GM23248 (cell line): ENCODE data around the gene OPCML. TPM values are rescaled to one million over a fixed set of nuclear protein-coding genes. Genes with fewer than 3 reads are reported as not detected.

ENCODE experiments used
- DNase-seq: peaks from one replicate; pipeline ENCODE4 v3.0.0-alpha.2; 2015
- H2AFZ ChIP-seq: fragments of 200-600 bp; sonication (generic); 2 replicates; pipeline ENCODE4 v1.6.1; 2016; ENCODE audit warnings: antibody characterized with exemption
- H3F3A ChIP-seq: fragments of 200-600 bp; sonication (generic); 2 replicates; pipeline ENCODE4 v1.6.1; 2016; ENCODE audit warnings: mild to moderate bottlenecking, antibody characterized with exemption, mixed run types; ENCODE audit not compliant: insufficient read depth
- H3K27ac ChIP-seq: fragments of 200-600 bp; sonication (generic); 2 replicates; pipeline ENCODE4 v1.5.1; 2016; ENCODE audit warnings: mild to moderate bottlenecking
- H3K27me3 ChIP-seq: fragments of 200-600 bp; sonication (generic); replicated peaks from 2 replicates; pipeline ENCODE4 v1.6.1; 2016; ENCODE audit warnings: mild to moderate bottlenecking; ENCODE audit not compliant: insufficient read depth
- H3K36me3 ChIP-seq: fragments of 200-600 bp; sonication (generic); 2 replicates; pipeline ENCODE4 v1.6.1; 2016; ENCODE audit warnings: low read depth, mild to moderate bottlenecking
- H3K4me1 ChIP-seq: fragments of 200-600 bp; sonication (generic); 2 replicates; pipeline ENCODE4 v1.6.1; 2016; ENCODE audit warnings: mild to moderate bottlenecking; ENCODE audit not compliant: insufficient read depth
- H3K4me2 ChIP-seq: fragments of 200-600 bp; sonication (generic); one replicate; pipeline ENCODE4 v1.6.1; 2016; ENCODE audit warnings: mild to moderate bottlenecking; ENCODE audit not compliant: unreplicated experiment
- H3K4me3 ChIP-seq: fragments of 200-600 bp; sonication (generic); 2 replicates; pipeline ENCODE4 v1.5.1; 2016; ENCODE audit warnings: mild to moderate bottlenecking
- H3K79me2 ChIP-seq: fragments of 200-600 bp; sonication (generic); 2 replicates; pipeline ENCODE4 v1.6.1; 2016; ENCODE audit warnings: mild to moderate bottlenecking; ENCODE audit not compliant: insufficient read depth
- H3K9ac ChIP-seq: fragments of 200-600 bp; sonication (generic); 2 replicates; pipeline ENCODE4 v1.6.1; 2016; ENCODE audit warnings: mild to moderate bottlenecking
- H3K9me2 ChIP-seq: fragments of 200-600 bp; sonication (generic); 2 replicates; pipeline ENCODE4 v1.6.1; 2016; ENCODE audit warnings: mixed run types, mild to moderate bottlenecking, moderate library complexity; ENCODE audit not compliant: insufficient read depth
- H3K9me3 ChIP-seq: fragments of 200-600 bp; sonication (generic); one replicate; pipeline ENCODE4 v1.6.1; 2017; ENCODE audit warnings: low read depth
- H4K20me1 ChIP-seq: fragments of 200-600 bp; sonication (generic); 2 replicates; pipeline ENCODE4 v1.6.0; 2016; ENCODE audit not compliant: insufficient read depth
- EZH2 ChIP-seq: fragments of 200-600 bp; sonication (generic); IDR thresholded peaks from 2 replicates; pipeline ENCODE4 v1.6.1; 2018; ENCODE audit warnings: antibody characterized with exemption, mild to moderate bottlenecking; ENCODE audit not compliant: insufficient read depth, poor library complexity, severe bottlenecking
- EZH2phosphoT487 ChIP-seq: fragments of 200-600 bp; sonication (generic); IDR thresholded peaks from 2 replicates; pipeline ENCODE4 v1.6.1; 2018; ENCODE audit warnings: antibody characterized with exemption, moderate library complexity, mild to moderate bottlenecking, low read depth; ENCODE audit not compliant: insufficient read depth
- WGBS, 2 experiments: methylation state at CpG; one replicate each; pipeline ENCODE4 v1.1.6; 2015 to 2017; ENCODE audit warnings: low lambda C conversion rate in 2 of 2, low coverage in 1 of 2; ENCODE audit errors: missing lambda C conversion rate in 2 of 2; 5-methylcytosine and 5-hydroxymethylcytosine counted together
- in situ Hi-C: fragments of 300-500 bp; cut with MboI; formaldehyde crosslinking; loops from 2 replicates; pipeline ENCODE4 v1.15.0; 2020
- polyA plus RNA-seq: library from polyadenylated mRNA; unstranded; fragments of >200 nt; fragmentation: Nextera tagmentation; extraction: Ambion mirVana; gene quantifications from 2 replicates; pipeline ENCODE4 v1.2.1, GENCODE V29; 2016
- total RNA-seq: library from RNA; depleted of rRNA; stranded (reverse); fragments of >200 nt; shearing (Covaris generic); gene quantifications from 2 replicates; pipeline ENCODE4 v1.2.3, GENCODE V29; 2014

Gene OPCML
- total and polyA plus RNA-seq, 2 experiments from 2014 or later, result 0.69 to 1.6 TPM

DNA sequence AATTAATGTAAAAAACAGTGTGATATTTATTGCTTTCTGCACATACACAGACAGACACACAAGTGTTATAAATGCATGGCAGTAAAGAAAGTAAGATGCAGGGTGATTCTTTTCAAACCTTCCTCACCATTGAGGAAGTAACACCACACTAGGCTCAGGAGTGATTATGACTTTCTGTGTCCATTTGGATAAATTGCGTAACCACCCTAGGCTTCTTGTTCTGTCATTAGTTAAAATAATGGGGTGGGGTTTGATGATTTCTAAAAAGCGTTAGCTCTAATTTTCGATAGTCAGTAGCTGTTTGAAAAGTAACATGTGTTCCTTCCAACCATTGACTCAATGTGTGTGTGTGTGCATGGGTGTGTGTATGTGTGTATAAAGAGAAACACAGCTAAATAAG is 1081.7 kb downstream of the OPCML start:
- Histone ChIP-seq H3K4me1 (peaks cover 40% of the 10 kb centered on the region), H3K9me3 (no peaks in the 10 kb centered on the region), H3K79me2 (no peaks in the 10 kb centered on the region), H3K27ac (no peak overlapping the region), H4K20me1 (no peaks in the 10 kb centered on the region), H3K4me2 (no peak overlapping the region), H3K27me3 (no peaks in the 10 kb centered on the region), H3K36me3 (no peaks in the 10 kb centered on the region), H3K9me2 (no peaks in the 10 kb centered on the region), H2AFZ (no peak overlapping the region), H3K9ac (no peak overlapping the region), H3K4me3 (no peak overlapping the region), H3F3A (peaks cover 22% of the 10 kb centered on the region)
- TF ChIP-seq EZH2phosphoT487, result no peak
- TF ChIP-seq EZH2, result no peak
- in situ Hi-C loops, result no loop called here
- no peak for DNase-seq
- WGBS, 2 experiments, result 87 to 89% methylated on average over 3 of the region's 3 CpGs

DNA sequence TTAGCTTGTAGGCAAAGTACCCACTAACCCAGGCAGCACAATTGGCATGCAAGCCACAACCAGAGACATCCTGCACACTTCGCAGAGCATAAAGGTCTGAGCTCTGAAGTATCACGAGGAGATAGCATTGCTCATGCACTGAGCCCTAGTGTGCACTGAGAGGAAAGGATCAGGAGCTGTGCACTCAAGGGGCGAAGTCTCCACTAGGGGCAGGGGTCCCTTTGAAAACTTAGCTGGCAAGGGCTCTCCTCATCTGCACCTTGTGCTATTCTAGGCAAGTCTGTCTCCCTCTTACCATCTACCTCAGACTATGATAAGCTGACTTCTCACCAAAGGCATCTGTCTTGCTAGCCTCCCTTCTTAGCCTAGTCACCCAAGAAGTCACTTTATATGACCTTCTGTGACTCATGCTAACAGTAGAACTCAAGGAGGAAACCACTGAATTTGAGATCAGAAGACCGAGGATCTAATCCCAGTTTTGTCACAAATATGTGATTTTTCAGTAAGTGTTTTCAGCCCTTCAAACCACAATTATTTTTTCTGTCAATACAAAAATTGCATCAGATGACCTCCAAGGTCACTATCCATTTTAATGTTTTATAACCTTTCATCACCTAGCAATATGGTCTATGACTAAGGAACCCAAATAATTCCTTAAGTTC is 1083.8 kb downstream of the OPCML start:
- WGBS, 2 experiments, result 54 to 61% methylated on average over 4 of the region's 4 CpGs
- in situ Hi-C loops, result no loop called here
- Histone ChIP-seq H3K9ac (no peak overlapping the region), H3K9me3 (no peaks in the 10 kb centered on the region), H2AFZ (no peak overlapping the region), H3K79me2 (no peaks in the 10 kb centered on the region), H4K20me1 (no peaks in the 10 kb centered on the region), H3K36me3 (no peaks in the 10 kb centered on the region), H3K4me1 (peaks cover 37% of the 10 kb centered on the region), H3K4me2 (no peak overlapping the region), H3F3A (peaks cover 22% of the 10 kb centered on the region), H3K27me3 (no peaks in the 10 kb centered on the region; the same call in 1 of the 2 replicates), H3K9me2 (no peaks in the 10 kb centered on the region), H3K4me3 (no peak overlapping the region), H3K27ac (no peak overlapping the region)
- DNase-seq, result peak; percentile 71
- no peak for TF ChIP-seq EZH2
- TF ChIP-seq EZH2phosphoT487, result peak; percentile 85

DNA sequence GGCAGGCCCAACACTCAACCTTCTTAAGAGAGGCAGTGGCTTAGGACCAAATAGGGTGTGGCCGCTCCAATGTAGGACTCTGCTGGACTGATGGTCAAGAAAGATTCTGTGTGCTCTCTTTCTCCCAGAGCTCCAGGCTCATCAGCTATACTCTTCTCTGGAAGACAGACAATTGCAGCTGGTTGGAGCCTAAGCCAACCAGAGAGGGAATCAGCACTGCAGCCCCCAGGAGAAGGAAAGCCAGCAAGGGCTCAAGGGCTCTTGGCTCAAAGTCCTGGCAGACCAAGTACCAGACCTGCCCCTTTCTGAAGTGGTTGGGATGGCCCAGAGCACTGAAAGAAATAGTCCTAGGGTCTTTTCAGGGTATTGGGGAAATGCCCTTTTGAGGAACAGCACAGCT is 1084.5 kb downstream of the OPCML start:
- H3F3A ChIP-seq, result peaks cover 18% of the 10 kb centered on the region

DNA sequence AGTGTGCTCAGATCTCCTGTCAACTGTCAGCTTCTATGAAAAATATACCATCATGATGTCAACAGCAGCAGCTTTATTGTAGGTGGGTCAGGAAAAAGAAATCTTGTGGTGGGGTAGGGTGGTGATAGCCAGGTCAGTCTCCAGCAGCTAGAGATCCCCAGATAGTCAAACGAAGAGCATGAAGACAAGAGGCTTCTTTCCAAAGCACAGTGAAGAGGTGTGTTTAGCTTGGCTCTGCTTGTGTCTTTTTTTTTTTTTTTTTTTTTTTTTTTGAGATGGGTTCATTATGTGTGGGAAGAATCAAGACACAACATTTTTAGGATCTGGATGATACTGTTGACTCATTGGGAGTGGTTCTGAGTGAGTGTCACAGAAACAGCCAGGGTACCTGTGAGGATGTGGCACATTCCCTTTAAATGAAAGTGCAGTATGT is 1086.4 kb downstream of the OPCML start:
- H3K79me2 ChIP-seq, result no peaks in the 10 kb centered on the region
- H3K36me3 ChIP-seq, result no peaks in the 10 kb centered on the region
- no peak overlapping the region for H3K27ac ChIP-seq
- no peak overlapping the region for H2AFZ ChIP-seq
- no peaks in the 10 kb centered on the region for H3K9me2 ChIP-seq
- WGBS, 2 experiments, result 0% methylated on average over 1 of the region's 1 CpG
- peak; percentile 53 for DNase-seq
- H3K27me3 ChIP-seq, result no peaks in the 10 kb centered on the region; the same call in 1 of the 2 replicates
- no peak overlapping the region for H3K9ac ChIP-seq
- TF ChIP-seq EZH2, result no peak
- no peak for TF ChIP-seq EZH2phosphoT487
- H3K4me3 ChIP-seq, result no peak overlapping the region
- no peaks in the 10 kb centered on the region for H4K20me1 ChIP-seq
- in situ Hi-C loops, result no loop called here
- H3F3A ChIP-seq, result peaks cover 17% of the 10 kb centered on the region
- no peak overlapping the region for H3K4me2 ChIP-seq
- no peaks in the 10 kb centered on the region for H3K9me3 ChIP-seq
- H3K4me1 ChIP-seq, result peaks cover 28% of the 10 kb centered on the region

More for the DNA sequence above, 1084.5 kb downstream of the OPCML start:
- TF ChIP-seq EZH2phosphoT487 (no peak), EZH2 (no peak)
- H3K4me1 ChIP-seq, result peaks cover 31% of the 10 kb centered on the region
- H2AFZ ChIP-seq, result no peak overlapping the region
- in situ Hi-C loops, result no loop called here
- H3K4me3 ChIP-seq, result no peak overlapping the region
- H3K9me2 ChIP-seq, result no peaks in the 10 kb centered on the region
- no peaks in the 10 kb centered on the region for H3K36me3 ChIP-seq
- no peaks in the 10 kb centered on the region; the same call in 1 of the 2 replicates for H3K27me3 ChIP-seq
- no peak overlapping the region for H3K4me2 ChIP-seq
- no peak overlapping the region for H3K9ac ChIP-seq
- H3K9me3 ChIP-seq, result no peaks in the 10 kb centered on the region
- 94 to 100% methylated on average over 1 of the region's 1 CpG for whole genome bisulfite sequencing, 2 experiments
- H3K79me2 ChIP-seq, result no peaks in the 10 kb centered on the region
- no peaks in the 10 kb centered on the region for H4K20me1 ChIP-seq
- no peak for DNase-seq
- H3K27ac ChIP-seq, result no peak overlapping the region
